ENCODE data around the gene RBM38. TPM values are rescaled to one million over a fixed set of nuclear protein-coding genes. Genes with fewer than 3 reads are reported as not detected.

The RBM38 gene
- total and polyA plus RNA-seq, 2 of the 4 experiments (the other 2 are of a cell fraction), result 5.2 to 11.9 TPM

GRCh38 chr20:57346477-57346876 lies 44.7 kb upstream of the RBM38 start:
- dilution Hi-C loops (cut with HindIII; ENCODE audit: low sequenced_read_pairs, unreplicated experiment) (no loop called here), intact Hi-C loops (cut with micrococcal nuclease) (loop anchor here (1.0 kb wide), 2 partner anchors 254 to 796 kb away; no protein-coding TSS in a partner anchor), in situ Hi-C loops (cut with MboI; ENCODE audit: low sequenced_read_pairs) (loop anchor here (5.0 kb wide), 1 partner anchor 794 kb away; no protein-coding TSS in a partner anchor)
- Histone ChIP-seq H2BK5ac (ENCODE audit: low read depth, low read length, poor library complexity, severe bottlenecking) (no peak overlapping the region), H4K8ac (ENCODE audit: low read depth in 2 of 2, low read length in 2 of 2) (no peak overlapping the region), H2AFZ (replicated peaks; ENCODE audit: low read length, poor library complexity) (no peak overlapping the region), H3K9me3 (ENCODE audit: control insufficient read depth, insufficient read depth, low read length) (no peaks in the 10 kb centered on the region), H3K27me3 (ENCODE audit: control insufficient read depth, insufficient read depth, low read length) (peaks cover 2% of the 10 kb centered on the region; the same call in 1 of the 2 replicates), H3K4me2 (ENCODE audit: low read depth, low read length) (no peak overlapping the region), H3K23ac (ENCODE audit: low read depth, low read length) (no peak overlapping the region), H3K4me3 (ENCODE audit: insufficient read depth, low read depth, low read length) (no peak overlapping the region), H3K4ac (ENCODE audit: low read depth, low read length) (no peak overlapping the region), H3K79me1 (ENCODE audit: low read depth in 1 of 2, low read length in 2 of 2) (peaks cover 0 to 3% of the 10 kb centered on the region in 2 experiments; a peak in 2 of 4 replicates), H3K9me1 (ENCODE audit: insufficient read depth, low read length) (no peaks in the 10 kb centered on the region), H3K9ac (ENCODE audit: low read depth, low read length) (no peak overlapping the region), H3K56ac (ENCODE audit: extremely low read depth, insufficient read depth, low read length) (no peak overlapping the region), H4K5ac (ENCODE audit: low read depth, low read length) (no peak overlapping the region), H2AK5ac (ENCODE audit: low read depth, low read length) (no peak overlapping the region), H3K18ac (ENCODE audit: low read depth, low read length) (no peak overlapping the region), H3K14ac (replicated peaks; ENCODE audit: low read depth, low read length) (no peak overlapping the region), H2AK9ac (replicated peaks; ENCODE audit: low read depth, low read length, poor library complexity) (no peak overlapping the region), H4K20me1 (ENCODE audit: insufficient read depth, low read length) (no peaks in the 10 kb centered on the region), H2BK120ac (ENCODE audit: low read depth, low read length) (no peak overlapping the region), H3K36me3 (ENCODE audit: control insufficient read depth, insufficient read depth, low read length) (no peaks in the 10 kb centered on the region), H4K91ac (ENCODE audit: insufficient read depth, low read depth, low read length) (no peak overlapping the region), H3K27ac (ENCODE audit: insufficient read depth, low read length) (no peak overlapping the region), H3K4me1 (ENCODE audit: control insufficient read depth, insufficient read depth, low read length) (no peaks in the 10 kb centered on the region), H2BK20ac (ENCODE audit: low read depth, low read length) (no peak overlapping the region), H2BK15ac (ENCODE audit: low read depth, low read length) (no peak overlapping the region)
- no TSS peak for BruUV-seq (replicated peaks)
- TF ChIP-seq CEBPB (IDR thresholded peaks at IDR 0.05; ENCODE audit: low read depth, low read length), result no peak
- no peak for TF ChIP-seq MAZ (IDR thresholded peaks at IDR 0.05; ENCODE audit: borderline replicate concordance, low read depth, low read length)
- no peak for TF ChIP-seq MAFK (IDR thresholded peaks at IDR 0.05; ENCODE audit: low read depth, low read length)
- TF ChIP-seq CTCF (conservative IDR thresholded peaks at IDR 0.05; ENCODE audit: low read depth, low read length), result peak; percentile 85
- peak; percentile 70 for TF ChIP-seq SMC3 (IDR thresholded peaks at IDR 0.05; ENCODE audit: low read depth, low read length)
- peak; percentile 78 for TF ChIP-seq RAD21 (IDR thresholded peaks at IDR 0.05; ENCODE audit: low read length)
- peak; percentile 71 for ATAC-seq (ENCODE audit: low read depth)
- DNase-seq, result peak; percentile 70
- no CpG with 5 or more reads among the region's 4 CpGs for WGBS, 2 experiments (ENCODE audit: extremely low coverage in 2 of 2, insufficient read length in 1 of 2)
- ChIA-PET CTCF (interaction anchor here (0.6 to 1.5 kb wide), 13 partner anchors 13 to 908 kb away, joined by 3 to 10 read pairs (median 3); no protein-coding TSS in a partner anchor), POLR2A (ENCODE audit: unreplicated experiment) (no interaction called here)

Measured in IMR-90 (cell line).